NCI-H2171 treated with DMSO at 0.1 percent for 48 hours (cell line): ENCODE measurements around the gene ITFG1.
"Not testable (repeated sequence)": the region's sequence is repeated elsewhere in the genome, so short reads cannot be mapped to it uniquely, and the experiment has no call there.

Experiments used
- DNase-seq: peaks from one replicate; lab custom pipeline; 2025; lab: John Stamatoyannopoulos, UW

The ITFG1 gene

GRCh38 chr16:47324309-47324708, 136.6 kb downstream of the ITFG1 start:
- not testable (repeated sequence) for DNase-seq

- DNase-seq: peak; percentile 3
These were observed 137.6 kb downstream of the ITFG1 start for GRCh38 chr16:47323241-47323640.

GRCh38 chr16:47320546-47321310, 140.1 kb downstream of the ITFG1 start:
- DNase-seq: peak; percentile 2

GRCh38 chr16:47317465-47318240, 143.2 kb downstream of the ITFG1 start:
- DNase-seq: no peak

GRCh38 chr16:47316442-47317015, 144.3 kb downstream of the ITFG1 start:
- no peak for DNase-seq

- peak; percentile 46 for DNase-seq
These were observed 148.9 kb downstream of the ITFG1 start for GRCh38 chr16:47311738-47312505.

- DNase-seq: no peak
These were observed 150.1 kb downstream of the ITFG1 start for GRCh38 chr16:47310792-47311211.

- no peak for DNase-seq
These were observed 151.1 kb downstream of the ITFG1 start for GRCh38 chr16:47309581-47310312.

GRCh38 chr16:47308601-47309000, 152.3 kb downstream of the ITFG1 start:
- DNase-seq: no peak

GRCh38 chr16:47304563-47304962, 156.3 kb downstream of the ITFG1 start:
- DNase-seq: no peak

GRCh38 chr16:47299587-47299986, 161.3 kb downstream of the ITFG1 start:
- no peak for DNase-seq

- no peak for DNase-seq
These were observed 175.9 kb downstream of the ITFG1 start for GRCh38 chr16:47284999-47285398.

- DNase-seq: peak; percentile 50
These were observed 182.4 kb downstream of the ITFG1 start for GRCh38 chr16:47278306-47278970.

- peak; percentile 1 for DNase-seq
These were observed 184.3 kb downstream of the ITFG1 start for GRCh38 chr16:47276522-47276921.

GRCh38 chr16:47262938-47263337, 197.9 kb downstream of the ITFG1 start:
- DNase-seq: no peak

- DNase-seq: no peak
These were observed 200.4 kb downstream of the ITFG1 start for GRCh38 chr16:47260503-47260902.

GRCh38 chr16:47258874-47259461, 201.9 kb downstream of the ITFG1 start:
- DNase-seq: peak; percentile 16

GRCh38 chr16:47254756-47255155, 206.1 kb downstream of the ITFG1 start:
- DNase-seq: no peak

- DNase-seq: no peak
These were observed 209.9 kb downstream of the ITFG1 start for GRCh38 chr16:47250983-47251382.

- no peak for DNase-seq
These were observed 213.2 kb downstream of the ITFG1 start for GRCh38 chr16:47247690-47248089.
